ENCODE data around the gene RHEBL1. TPM values are rescaled to one million over a fixed set of nuclear protein-coding genes. Genes with fewer than 3 reads are reported as not detected.
A peak's percentile ranks its signal among the peaks of the same experiment; 100 is the strongest.
"Not testable (repeated sequence)": the region's sequence is repeated elsewhere in the genome, so short reads cannot be mapped to it uniquely, and the experiment has no call there.

The RHEBL1 gene
- total RNA-seq, 2 experiments from 2014 or later = 8.0 to 9.7 TPM

- H3K27ac Mint-ChIP-seq = no peak overlapping the region
- POLR2A ChIA-PET = interaction anchor here (1.2 to 1.4 kb wide), 2 partner anchors 46 to 154 kb away, joined by 5 to 8 read pairs; partner anchors contain the start of gene TUBA1B
- peaks cover 28% of the 10 kb centered on the region for H3K4me1 Mint-ChIP-seq
- no peak overlapping the region for H3K4me3 Mint-ChIP-seq
- DNase-seq (no peak), ATAC-seq (ENCODE audit: low read depth) (no peak)
- H3K36me3 Mint-ChIP-seq = no peaks in the 10 kb centered on the region
- H3K9me3 Mint-ChIP-seq = no peaks in the 10 kb centered on the region
- peaks cover 11% of the 10 kb centered on the region for H3K27me3 Mint-ChIP-seq
Observed at GRCh38 chr12:49084438-49084837, 14.7 kb upstream of the RHEBL1 start.

- H3K4me3 Mint-ChIP-seq = no peak overlapping the region
- peaks cover 2% of the 10 kb centered on the region for H3K4me1 Mint-ChIP-seq
- POLR2A ChIA-PET = interaction anchor here (0.7 kb wide), 1 partner anchor 9 kb away, joined by 3 read pairs; no protein-coding TSS in a partner anchor
- H3K27me3 Mint-ChIP-seq = peaks cover 3% of the 10 kb centered on the region
- H3K36me3 Mint-ChIP-seq = no peaks in the 10 kb centered on the region
- ATAC-seq (ENCODE audit: low read depth) (no peak), DNase-seq (no peak)
- no peaks in the 10 kb centered on the region for H3K9me3 Mint-ChIP-seq
- no peak overlapping the region for H3K27ac Mint-ChIP-seq
Observed at GRCh38 chr12:49079793-49080192, 10.0 kb upstream of the RHEBL1 start.

- no peak overlapping the region for H3K4me3 Mint-ChIP-seq
- POLR2A ChIA-PET = interaction anchor here (1.9 kb wide), 2 partner anchors 11 to 117 kb away, joined by 5 to 17 read pairs; partner anchors contain the start of gene KMT2D
- peaks cover 20% of the 10 kb centered on the region for H3K4me1 Mint-ChIP-seq
- no peaks in the 10 kb centered on the region for H3K36me3 Mint-ChIP-seq
- no peak for DNase-seq
- no peak for ATAC-seq (ENCODE audit: low read depth)
- H3K27ac Mint-ChIP-seq = peak overlapping the region; percentile 15
- H3K27me3 Mint-ChIP-seq = no peaks in the 10 kb centered on the region
- no peaks in the 10 kb centered on the region for H3K9me3 Mint-ChIP-seq
Observed at GRCh38 chr12:49070971-49071370, 1.2 kb upstream of the RHEBL1 start.

GRCh38 chr12:49068879-49069506, 786 bp downstream of the RHEBL1 start:
- Mint-ChIP-seq H3K9me3 (no peaks in the 10 kb centered on the region), H3K4me1 (peaks cover 22% of the 10 kb centered on the region), H3K4me3 (peak overlapping the region; percentile 92), H3K27me3 (no peaks in the 10 kb centered on the region), H3K27ac (peak overlapping the region; percentile 79), H3K36me3 (no peaks in the 10 kb centered on the region)
- no peak for DNase-seq
- ATAC-seq (ENCODE audit: low read depth) = no peak
- POLR2A ChIA-PET = interaction anchor here (1.0 to 2.8 kb wide), 11 partner anchors 9 to 217 kb away, joined by 3 to 43 read pairs (median 5); partner anchors contain the start of genes ARF3, DDX23, KMT2D and TUBA1B

GRCh38 chr12:49066120-49066519, 3.7 kb downstream of the RHEBL1 start:
- Mint-ChIP-seq H3K9me3 (no peaks in the 10 kb centered on the region), H3K36me3 (no peaks in the 10 kb centered on the region), H3K4me1 (peaks cover 20% of the 10 kb centered on the region), H3K27me3 (no peaks in the 10 kb centered on the region), H3K27ac (no peak overlapping the region), H3K4me3 (no peak overlapping the region)
- POLR2A ChIA-PET = interaction anchor here (1.0 kb wide), 1 partner anchor 65 kb away, joined by 4 read pairs; no protein-coding TSS in a partner anchor
- DNase-seq (no peak), ATAC-seq (ENCODE audit: low read depth) (no peak)

- H3K27me3 Mint-ChIP-seq = no peaks in the 10 kb centered on the region
- no peak overlapping the region for H3K27ac Mint-ChIP-seq
- H3K36me3 Mint-ChIP-seq = no peaks in the 10 kb centered on the region
- POLR2A ChIA-PET = interaction anchor here (0.6 to 3.0 kb wide), 8 partner anchors 16 to 170 kb away, joined by 3 to 21 read pairs (median 6); partner anchors contain the start of genes LMBR1L, TUBA1A and TUBA1B
- no peaks in the 10 kb centered on the region for H3K9me3 Mint-ChIP-seq
- ATAC-seq (ENCODE audit: low read depth) = no peak
- no peak overlapping the region for H3K4me3 Mint-ChIP-seq
- H3K4me1 Mint-ChIP-seq = peaks cover 17% of the 10 kb centered on the region
- DNase-seq = no peak
Observed at GRCh38 chr12:49064767-49065152, 5.0 kb downstream of the RHEBL1 start.

GRCh38 chr12:49061916-49062315, 7.9 kb downstream of the RHEBL1 start:
- Mint-ChIP-seq H3K4me3 (peak overlapping the region; percentile 9), H3K4me1 (peaks cover 31% of the 10 kb centered on the region)
- ATAC-seq (ENCODE audit: low read depth); DNase-seq; H3K27me3 Mint-ChIP-seq; H3K9me3 Mint-ChIP-seq; POLR2A ChIA-PET; H3K36me3 Mint-ChIP-seq; H3K27ac Mint-ChIP-seq: not testable (repeated sequence)

GRCh38 chr12:49061157-49061650, 8.6 kb downstream of the RHEBL1 start:
- peak overlapping the region; percentile 91 for H3K4me3 Mint-ChIP-seq
- H3K4me1 Mint-ChIP-seq = peaks cover 36% of the 10 kb centered on the region
- peaks cover 3% of the 10 kb centered on the region for H3K36me3 Mint-ChIP-seq
- H3K9me3 Mint-ChIP-seq = no peaks in the 10 kb centered on the region
- DNase-seq = no peak
- POLR2A ChIA-PET = interaction anchor here (3.8 kb wide), 1 partner anchor 69 kb away, joined by 24 read pairs; the partner anchor contains the start of gene TUBA1B
- no peak for ATAC-seq (ENCODE audit: low read depth)
- H3K27me3 Mint-ChIP-seq = no peaks in the 10 kb centered on the region
- peak overlapping the region; percentile 92 for H3K27ac Mint-ChIP-seq

GRCh38 chr12:49060237-49061156, 9.3 kb downstream of the RHEBL1 start, which contains the start of gene KMT2D:
Gene KMT2D, minus strand, starts transcription at chr12:49060794. Its CDS starts 5,470 bp downstream, at chr12:49055324.
- no peaks in the 10 kb centered on the region for H3K27me3 Mint-ChIP-seq
- DNase-seq = peak; percentile 91
- POLR2A ChIA-PET = interaction anchor here (1.5 to 3.8 kb wide), 3 partner anchors 9 to 206 kb away, joined by 6 to 24 read pairs (median 17); partner anchors contain the start of genes RHEBL1 and TUBA1B
- no peaks in the 10 kb centered on the region for H3K9me3 Mint-ChIP-seq
- H3K4me3 Mint-ChIP-seq = peak within 1 kb of the TSS; percentile 95
- peak within 1 kb of the TSS; percentile 92 for H3K27ac Mint-ChIP-seq
- peaks cover 3% of the 10 kb centered on the region for H3K36me3 Mint-ChIP-seq
- ATAC-seq (ENCODE audit: low read depth) = peak; percentile 72
- peaks cover 43% of the 10 kb centered on the region for H3K4me1 Mint-ChIP-seq

GRCh38 chr12:49059299-49060171, 10.2 kb downstream of the RHEBL1 start:
- POLR2A ChIA-PET = interaction anchor here (1.0 to 3.8 kb wide), 6 partner anchors 10 to 264 kb away, joined by 3 to 24 read pairs (median 5); partner anchors contain the start of genes DHH, RHEBL1, TROAP and TUBA1B
- ATAC-seq (ENCODE audit: low read depth) = peak; percentile 11
- DNase-seq = peak; percentile 49
- Mint-ChIP-seq H3K9me3 (no peaks in the 10 kb centered on the region), H3K4me1 (peaks cover 50% of the 10 kb centered on the region), H3K27me3 (no peaks in the 10 kb centered on the region), H3K36me3 (peaks cover 7% of the 10 kb centered on the region), H3K27ac (peak overlapping the region; percentile 85), H3K4me3 (peak overlapping the region; percentile 95)

- ATAC-seq (ENCODE audit: low read depth) (no peak), DNase-seq (no peak)
- H3K36me3 Mint-ChIP-seq = peaks cover 7% of the 10 kb centered on the region
- H3K4me3 Mint-ChIP-seq = peak overlapping the region; percentile 95
- POLR2A ChIA-PET = interaction anchor here (1.0 to 3.8 kb wide), 5 partner anchors 11 to 264 kb away, joined by 3 to 24 read pairs (median 4); partner anchors contain the start of genes DHH, RHEBL1, TROAP and TUBA1B
- no peaks in the 10 kb centered on the region for H3K27me3 Mint-ChIP-seq
- peaks cover 48% of the 10 kb centered on the region for H3K4me1 Mint-ChIP-seq
- H3K9me3 Mint-ChIP-seq = no peaks in the 10 kb centered on the region
- peak overlapping the region; percentile 85 for H3K27ac Mint-ChIP-seq
Observed at GRCh38 chr12:49059045-49059298, 10.8 kb downstream of the RHEBL1 start.

- H3K27ac Mint-ChIP-seq = peak overlapping the region; percentile 85
- H3K4me3 Mint-ChIP-seq = peak overlapping the region; percentile 95
- POLR2A ChIA-PET = interaction anchor here (0.6 to 3.8 kb wide), 6 partner anchors 11 to 265 kb away, joined by 3 to 24 read pairs (median 4); partner anchors contain the start of genes DHH, RHEBL1, TROAP and TUBA1B
- DNase-seq (no peak), ATAC-seq (ENCODE audit: low read depth) (no peak)
- no peaks in the 10 kb centered on the region for H3K27me3 Mint-ChIP-seq
- peaks cover 7% of the 10 kb centered on the region for H3K36me3 Mint-ChIP-seq
- peaks cover 48% of the 10 kb centered on the region for H3K4me1 Mint-ChIP-seq
- no peaks in the 10 kb centered on the region for H3K9me3 Mint-ChIP-seq
Observed at GRCh38 chr12:49058366-49059044, 11.3 kb downstream of the RHEBL1 start.
